Breast epithelium (tissue), 4 donors: ENCODE results near the gene ECM1. TPM values are rescaled to one million over a fixed set of nuclear protein-coding genes. Genes with fewer than 3 reads are reported as not detected.

Experiments used
- DNase-seq, 2 donors: peaks; one replicate each; pipeline ENCODE4 v3.0.0-alpha.2; 2019; ENCODE audit warnings: low spot score in 2 of 2
- H3K27ac ChIP-seq, 2 donors: fragments of 200-600 bp; sonication (generic) in 1 of 2; one replicate each; pipeline ENCODE4 v1.5.1; 2016 to 2019; ENCODE audit warnings: mild to moderate bottlenecking in 1 of 2
- H3K27me3 ChIP-seq, 2 donors: fragments of 200-600 bp; sonication (generic) in 1 of 2; one replicate each; pipeline versions ENCODE4 v1.5.1 to v1.6.0; 2017 to 2019; ENCODE audit warnings: control low read depth in 1 of 2, mild to moderate bottlenecking in 1 of 2
- H3K36me3 ChIP-seq: fragments of 200-600 bp; one replicate; pipeline ENCODE4 v1.5.1; 2019
- H3K4me1 ChIP-seq, 2 donors: fragments of 200-600 bp; sonication (generic); one replicate each; pipeline ENCODE4 v1.5.1; 2016 to 2019; ENCODE audit warnings: control low read depth in 1 of 2
- H3K4me3 ChIP-seq, 3 donors: fragments of 200-600 bp; sonication (generic); 1 replicate in 2 of 3; 2 replicates in 1 of 3; pipeline ENCODE4 v1.5.1; 2016 to 2019; ENCODE audit warnings: mild to moderate bottlenecking in 3 of 3, moderate library complexity in 2 of 3
- H3K9me3 ChIP-seq, 2 donors: fragments of 200-600 bp; sonication (generic) in 1 of 2; one replicate each; pipeline ENCODE4 v1.5.1; 2016 to 2019; ENCODE audit warnings: control low read depth in 1 of 2
- CTCF ChIP-seq, 3 donors: fragments of 450-650 bp; IDR thresholded peaks; one replicate each; pipeline ENCODE4 v1.5.1; 2016 to 2017; ENCODE audit warnings: antibody characterized with exemption in 3 of 3, mild to moderate bottlenecking in 3 of 3, moderate library complexity in 3 of 3
- POLR2A ChIP-seq: fragments of 450-650 bp; IDR thresholded peaks from one replicate; pipeline ENCODE4 v1.6.1; 2016; ENCODE audit warnings: antibody characterized with exemption, mild to moderate bottlenecking, moderate library complexity
- POLR2AphosphoS5 ChIP-seq, 3 donors: sonication (generic); formaldehyde crosslinking; IDR thresholded peaks; one replicate each; pipeline ENCODE4 v1.6.1; 2017; ENCODE audit warnings: antibody characterized with exemption in 3 of 3
- intact Hi-C: fragments of 100-400 bp; cut with DNase I; formaldehyde crosslinking; loops from one replicate; pipeline ENCODE4 v1.15.1; 2023; ENCODE audit warnings: low total_unique reads
- total RNA-seq, 3 donors: library from RNA; depleted of rRNA; stranded (reverse); fragments of >200 nt; gene quantifications; one replicate each; pipeline ENCODE4 v1.1.0, GENCODE V29; 2016

ECM1 gene
- total RNA-seq, 3 donors from 2014 or later: 4.0 to 53.3 (median 10.2) TPM

- no peaks in the 10 kb centered on the region for H3K36me3 ChIP-seq
- no peak overlapping the region for H3K27ac ChIP-seq
- TF ChIP-seq CTCF (IDR thresholded peaks at IDR 0.05) (no peak), POLR2AphosphoS5 (IDR thresholded peaks at IDR 0.05) (no peak), POLR2A (no peak)
- intact Hi-C loops: no loop called here
- no peaks in the 10 kb centered on the region for H3K4me1 ChIP-seq
- no peaks in the 10 kb centered on the region for H3K27me3 ChIP-seq
- H3K9me3 ChIP-seq: no peaks in the 10 kb centered on the region
- H3K4me3 ChIP-seq: no peak overlapping the region
- DNase-seq: no peak
Measured at GRCh38 chr1:150493175-150493574, 14.7 kb upstream of the ECM1 start.

- no peak for DNase-seq
- intact Hi-C loops: no loop called here
- TF ChIP-seq POLR2A (no peak), POLR2AphosphoS5 (IDR thresholded peaks at IDR 0.05) (no peak), CTCF (IDR thresholded peaks at IDR 0.05) (no peak)
- no peaks in the 10 kb centered on the region for H3K27me3 ChIP-seq
- H3K36me3 ChIP-seq: no peaks in the 10 kb centered on the region
- H3K9me3 ChIP-seq: no peaks in the 10 kb centered on the region
- no peaks in the 10 kb centered on the region for H3K4me1 ChIP-seq
- no peak overlapping the region for H3K4me3 ChIP-seq
- H3K27ac ChIP-seq: no peak overlapping the region
Measured at GRCh38 chr1:150498342-150498741, 9.6 kb upstream of the ECM1 start.

- intact Hi-C loops: no loop called here
- H3K4me3 ChIP-seq: no peak overlapping the region
- no peaks in the 10 kb centered on the region for H3K36me3 ChIP-seq
- H3K27ac ChIP-seq: no peak overlapping the region
- H3K9me3 ChIP-seq: no peaks in the 10 kb centered on the region
- H3K4me1 ChIP-seq: no peaks in the 10 kb centered on the region
- TF ChIP-seq POLR2A (no peak), POLR2AphosphoS5 (IDR thresholded peaks at IDR 0.05) (no peak), CTCF (IDR thresholded peaks at IDR 0.05) (no peak)
- no peaks in the 10 kb centered on the region for H3K27me3 ChIP-seq
- DNase-seq: no peak
Measured at GRCh38 chr1:150505431-150505830, 2.5 kb upstream of the ECM1 start.

GRCh38 chr1:150508982-150509381 lies 1.1 kb downstream of the ECM1 start:
- Histone ChIP-seq H3K4me3 (peak overlapping the region; percentile 2 to 55 (median 43)), H3K9me3 (no peaks in the 10 kb centered on the region), H3K27me3 (no peaks in the 10 kb centered on the region), H3K36me3 (no peaks in the 10 kb centered on the region), H3K27ac (peak overlapping the region in 1 of 2 donors; percentile 38), H3K4me1 (no peaks in the 10 kb centered on the region)
- no peak for TF ChIP-seq POLR2A
- TF ChIP-seq POLR2AphosphoS5 (IDR thresholded peaks at IDR 0.05): no peak
- TF ChIP-seq CTCF (IDR thresholded peaks at IDR 0.05): no peak
- no peak for DNase-seq
- intact Hi-C loops: no loop called here

GRCh38 chr1:150511551-150511950 lies 3.6 kb downstream of the ECM1 start:
- DNase-seq: no peak
- intact Hi-C loops: no loop called here
- TF ChIP-seq POLR2AphosphoS5 (IDR thresholded peaks at IDR 0.05) (no peak), POLR2A (no peak), CTCF (IDR thresholded peaks at IDR 0.05) (no peak)
- H3K27ac ChIP-seq: no peak overlapping the region
- H3K4me1 ChIP-seq: no peaks in the 10 kb centered on the region
- H3K27me3 ChIP-seq: no peaks in the 10 kb centered on the region
- H3K36me3 ChIP-seq: no peaks in the 10 kb centered on the region
- no peak overlapping the region for H3K4me3 ChIP-seq
- H3K9me3 ChIP-seq: no peaks in the 10 kb centered on the region
